H9 (cell line): Measurements from ENCODE around the gene DNAH5. TPM values are rescaled to one million over a fixed set of nuclear protein-coding genes. Genes with fewer than 3 reads are reported as not detected.

Source experiments
- DNase-seq: peaks from one replicate; pipeline ENCODE4 v3.0.0-alpha.2; 2017
- H2AFZ ChIP-seq: one replicate; pipeline ENCODE4 v1.6.1; 2013; ENCODE audit warnings: mild to moderate bottlenecking, low read length, control low read depth, moderate library complexity
- H2AK5ac ChIP-seq: 2 replicates; pipeline ENCODE4 v1.6.1; 2013; ENCODE audit warnings: low read length, control low read depth, mixed read lengths; ENCODE audit not compliant: insufficient read length
- H2BK120ac ChIP-seq: one replicate; pipeline ENCODE4 v1.6.1; 2013; ENCODE audit warnings: low read depth, mild to moderate bottlenecking, low read length, control low read depth, inconsistent platforms; ENCODE audit not compliant: poor library complexity, severe bottlenecking
- H2BK12ac ChIP-seq: 2 replicates; pipeline ENCODE4 v1.6.1; 2013; ENCODE audit warnings: low read length, control low read depth, mixed read lengths, low read depth; ENCODE audit not compliant: insufficient read length
- H2BK15ac ChIP-seq: 2 replicates; pipeline ENCODE4 v1.6.1; 2013; ENCODE audit warnings: low read depth, low read length, control low read depth
- H2BK20ac ChIP-seq: one replicate; pipeline ENCODE4 v1.6.1; 2013; ENCODE audit warnings: low read depth, mild to moderate bottlenecking, low read length, control low read depth, inconsistent platforms; ENCODE audit not compliant: poor library complexity, severe bottlenecking
- H2BK5ac ChIP-seq: 2 replicates; pipeline ENCODE4 v1.6.1; 2013; ENCODE audit warnings: low read length, control low read depth, mixed read lengths; ENCODE audit not compliant: insufficient read length
- H3K14ac ChIP-seq: 2 replicates; pipeline ENCODE4 v1.6.1; 2013; ENCODE audit warnings: low read length, control low read depth; ENCODE audit not compliant: insufficient read depth
- H3K18ac ChIP-seq: 2 replicates; pipeline ENCODE4 v1.6.1; 2013; ENCODE audit warnings: low read depth, mild to moderate bottlenecking, mixed read lengths, low read length, control low read depth; ENCODE audit not compliant: insufficient read length
- H3K23ac ChIP-seq: 2 replicates; pipeline ENCODE4 v1.6.1; 2013; ENCODE audit warnings: low read length, control low read depth, mixed read lengths, low read depth; ENCODE audit not compliant: insufficient read length
- H3K23me2 ChIP-seq: 2 replicates; pipeline ENCODE4 v1.6.1; 2013; ENCODE audit warnings: low read depth, mild to moderate bottlenecking, mixed read lengths, low read length, control low read depth; ENCODE audit not compliant: insufficient read length, poor library complexity, severe bottlenecking
- H3K27ac ChIP-seq: 2 replicates; pipeline ENCODE4 v1.5.1; 2013; ENCODE audit warnings: low read length, control low read depth, mixed read lengths, low read depth; ENCODE audit not compliant: insufficient read length
- H3K27me3 ChIP-seq: 2 replicates; pipeline ENCODE4 v1.6.1; 2013; ENCODE audit warnings: low read length, control low read depth, inconsistent platforms; ENCODE audit not compliant: insufficient read depth
- H3K4ac ChIP-seq: 2 replicates; pipeline ENCODE4 v1.6.1; 2013; ENCODE audit warnings: low read depth, mild to moderate bottlenecking, control low read depth, inconsistent platforms, low read length, moderate library complexity
- H3K4me1 ChIP-seq: 2 replicates; pipeline ENCODE4 v1.6.1; 2013; ENCODE audit warnings: low read length, control low read depth, inconsistent platforms; ENCODE audit not compliant: insufficient read depth
- H3K4me2 ChIP-seq: 2 replicates; pipeline ENCODE4 v1.6.1; 2013; ENCODE audit warnings: low read length, control low read depth, mixed read lengths; ENCODE audit not compliant: insufficient read length, insufficient read depth
- H3K56ac ChIP-seq: 2 replicates; pipeline ENCODE4 v1.6.1; 2013; ENCODE audit warnings: low read depth, mild to moderate bottlenecking, mixed read lengths, low read length, control low read depth; ENCODE audit not compliant: insufficient read length
- H3K79me1 ChIP-seq: 2 replicates; pipeline ENCODE4 v1.6.1; 2013; ENCODE audit warnings: low read depth, mild to moderate bottlenecking, moderate library complexity, low read length, control low read depth, inconsistent platforms; ENCODE audit not compliant: insufficient read depth, poor library complexity, severe bottlenecking
- H3K79me2 ChIP-seq: 2 replicates; pipeline ENCODE4 v1.6.1; 2013; ENCODE audit warnings: low read length, control low read depth, inconsistent platforms; ENCODE audit not compliant: insufficient read depth
- H3K9ac ChIP-seq: 2 replicates; pipeline ENCODE4 v1.6.1; 2013; ENCODE audit warnings: low read length, control low read depth, mixed read lengths; ENCODE audit not compliant: insufficient read length; ENCODE audit errors: extremely low read depth
- H3K9me3 ChIP-seq: one replicate; pipeline ENCODE4 v1.6.1; 2013; ENCODE audit warnings: low read depth, low read length, inconsistent platforms; ENCODE audit not compliant: control insufficient read depth
- H3T11ph ChIP-seq: one replicate; pipeline ENCODE4 v1.6.1; 2013; ENCODE audit warnings: mild to moderate bottlenecking, low read length, control low read depth, inconsistent platforms
- H4K20me1 ChIP-seq: one replicate; pipeline ENCODE4 v1.6.1; 2013; ENCODE audit not compliant: control insufficient read depth, insufficient read length, insufficient read depth
- H4K5ac ChIP-seq: 2 replicates; pipeline ENCODE4 v1.6.1; 2013; ENCODE audit warnings: low read depth, mild to moderate bottlenecking, mixed read lengths, low read length, control low read depth; ENCODE audit not compliant: insufficient read length
- H4K8ac ChIP-seq: replicated peaks from 2 replicates; pipeline ENCODE4 v1.6.1; 2013; ENCODE audit warnings: low read length, control low read depth, mixed read lengths, low read depth; ENCODE audit not compliant: insufficient read length
- H4K91ac ChIP-seq: 2 replicates; pipeline ENCODE4 v1.6.1; 2013; ENCODE audit warnings: low read depth, mild to moderate bottlenecking, moderate library complexity, mixed read lengths, low read length, control low read depth; ENCODE audit not compliant: insufficient read length
- H3K27ac Mint-ChIP-seq, 3 experiments: 2 replicates in 2 of 3; 3 replicates in 1 of 3; pipeline ENCODE4 v1.8.0; 2020 to 2021; ENCODE audit warnings: mixed read lengths in 3 of 3, mild to moderate bottlenecking in 1 of 3, moderate library complexity in 1 of 3
- H3K27me3 Mint-ChIP-seq: 2 replicates; pipeline ENCODE4 v1.8.0; 2021; ENCODE audit warnings: low read depth, mild to moderate bottlenecking, moderate library complexity, mixed read lengths
- H3K36me3 Mint-ChIP-seq, 3 experiments: 2 replicates in 2 of 3; 3 replicates in 1 of 3; pipeline ENCODE4 v1.8.0; 2020 to 2021; ENCODE audit warnings: low read depth in 3 of 3, mixed read lengths in 3 of 3; ENCODE audit not compliant: insufficient read depth in 1 of 3
- H3K4me1 Mint-ChIP-seq, 2 experiments: 2 replicates each; pipeline ENCODE4 v1.8.0; 2020; ENCODE audit warnings: mixed read lengths in 2 of 2
- H3K4me3 Mint-ChIP-seq, 2 experiments: 2 replicates in 1 of 2; 3 replicates in 1 of 2; pipeline ENCODE4 v1.8.0; 2020 to 2021; ENCODE audit warnings: mild to moderate bottlenecking in 2 of 2, mixed read lengths in 2 of 2, moderate library complexity in 1 of 2
- H3K9me3 Mint-ChIP-seq, 2 experiments: 2 replicates in 1 of 2; 3 replicates in 1 of 2; pipeline ENCODE4 v1.8.0; 2020; ENCODE audit warnings: mild to moderate bottlenecking in 2 of 2, mixed read lengths in 2 of 2, moderate library complexity in 1 of 2
- CTCF ChIP-seq: fragments of 200-600 bp; sonication (generic); conservative IDR thresholded peaks from 3 replicates; pipeline ENCODE4 v1.8.0; 2021; ENCODE audit warnings: antibody characterized with exemption, mild to moderate bottlenecking
- WGBS: extraction: QIAGEN DNeasy Blood & Tissue Kit; methylation state at CpG from one replicate; pipeline ENCODE4 v1.1.7; 2013; ENCODE audit warnings: missing lambda C conversion rate, low lambda C conversion rate, mixed read lengths; ENCODE audit not compliant: insufficient read length; ENCODE audit errors: extremely low coverage; 5-methylcytosine and 5-hydroxymethylcytosine counted together
- total RNA-seq: library from RNA; stranded (reverse); gene quantifications from 2 replicates; pipeline ENCODE4 v1.2.1, GENCODE V29; 2021

DNAH5 gene
- total RNA-seq, 1 experiment from 2014 or later = 0.50 TPM

GRCh38 chr5:13919087-13919486 lies 25.4 kb downstream of the DNAH5 start:
- H3K4me3 Mint-ChIP-seq = no peak overlapping the region
- Histone ChIP-seq H4K20me1 (no peaks in the 10 kb centered on the region), H3K79me1 (no peaks in the 10 kb centered on the region), H4K91ac (no peak overlapping the region), H3K23me2 (no peaks in the 10 kb centered on the region), H4K5ac (no peak overlapping the region), H3K9me3 (no peaks in the 10 kb centered on the region), H3K18ac (no peak overlapping the region), H3K27me3 (no peaks in the 10 kb centered on the region), H4K8ac (no peak overlapping the region), H2BK15ac (no peak overlapping the region), H3K4me1 (no peaks in the 10 kb centered on the region), H2AFZ (no peak overlapping the region), H3K4ac (no peak overlapping the region), H3T11ph (no peak overlapping the region), H3K79me2 (no peaks in the 10 kb centered on the region), H3K27ac (no peak overlapping the region), H3K56ac (no peak overlapping the region), H3K14ac (no peak overlapping the region), H2BK5ac (no peak overlapping the region), H2BK12ac (no peak overlapping the region), H3K9ac (no peak overlapping the region), H2BK20ac (no peak overlapping the region), H3K4me2 (no peak overlapping the region), H2BK120ac (no peak overlapping the region), H3K23ac (no peak overlapping the region), H2AK5ac (no peak overlapping the region)
- no peak overlapping the region for H3K27ac Mint-ChIP-seq
- H3K4me1 Mint-ChIP-seq = peaks cover 8 to 14% of the 10 kb centered on the region in 2 experiments
- no CpG with 5 or more reads among the region's 15 CpGs for WGBS
- H3K27me3 Mint-ChIP-seq = no peaks in the 10 kb centered on the region
- DNase-seq = no peak
- H3K9me3 Mint-ChIP-seq = no peaks in the 10 kb centered on the region
- TF ChIP-seq CTCF = no peak
- H3K36me3 Mint-ChIP-seq = no peaks in the 10 kb centered on the region
